GM19043 (cell line): ENCODE data around the gene TMEM37.

Experiments
- ATAC-seq: cut with Tn5 transposase; IDR thresholded peaks from one replicate; pipeline ENCODE4 v1.9.1; 2021; ENCODE audit warnings: low read depth; ENCODE audit not compliant: unreplicated experiment

TMEM37 gene

GRCh38 chr2:119449521-119449920 is 17.9 kb downstream of the TMEM37 start:
- ATAC-seq = no peak

GRCh38 chr2:119451336-119452050 is 19.8 kb downstream of the TMEM37 start:
- no peak for ATAC-seq

- ATAC-seq = no peak
Measured at GRCh38 chr2:119453972-119454593, 22.4 kb downstream of the TMEM37 start.

- ATAC-seq = peak; percentile 71
Measured at GRCh38 chr2:119455066-119455718, 23.5 kb downstream of the TMEM37 start.

GRCh38 chr2:119460076-119460475 is 28.4 kb downstream of the TMEM37 start:
- no peak for ATAC-seq

- ATAC-seq = no peak
Measured at GRCh38 chr2:119461811-119462210, 30.2 kb downstream of the TMEM37 start.

DNA sequence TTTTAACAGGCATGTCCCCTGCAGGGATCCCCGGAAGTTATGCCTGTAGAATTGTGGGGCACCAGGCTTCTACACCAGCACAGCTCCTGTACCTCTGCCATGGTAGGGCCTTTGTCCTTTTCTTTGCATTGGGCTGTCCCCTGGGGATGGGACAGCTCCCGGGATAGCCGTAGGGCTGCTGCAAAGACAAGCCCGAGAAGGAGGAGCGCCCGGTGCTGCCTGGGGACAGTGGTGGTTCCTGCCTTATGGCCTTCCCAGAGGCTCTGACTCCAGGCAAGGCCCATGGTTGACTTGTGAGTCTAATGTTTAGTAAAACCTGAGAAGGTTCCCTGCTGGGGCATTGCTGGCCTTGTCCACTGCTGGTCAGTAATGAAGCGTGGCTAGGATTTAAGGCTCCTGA is 30.9 kb downstream of the TMEM37 start:
- ATAC-seq = no peak

DNA sequence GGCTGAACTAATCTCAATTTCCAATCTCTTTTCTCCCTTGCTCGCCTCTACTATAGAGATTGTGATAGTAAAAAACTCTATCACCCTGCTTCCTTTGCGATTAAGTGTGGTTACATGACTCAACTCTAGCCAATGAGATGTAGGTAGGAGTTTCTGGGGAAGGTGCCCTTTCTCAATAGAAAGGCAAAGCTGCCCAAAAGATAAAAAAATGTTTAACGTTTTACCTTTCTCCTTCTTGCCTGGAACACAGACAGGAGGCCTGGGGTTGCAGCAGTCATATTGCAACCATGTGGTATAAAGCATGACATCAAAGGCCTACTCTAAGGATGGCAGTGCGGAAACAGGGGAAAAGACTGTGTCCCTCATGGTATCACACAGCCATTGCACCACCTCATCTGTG is 31.5 kb downstream of the TMEM37 start:
- ATAC-seq = no peak

DNA sequence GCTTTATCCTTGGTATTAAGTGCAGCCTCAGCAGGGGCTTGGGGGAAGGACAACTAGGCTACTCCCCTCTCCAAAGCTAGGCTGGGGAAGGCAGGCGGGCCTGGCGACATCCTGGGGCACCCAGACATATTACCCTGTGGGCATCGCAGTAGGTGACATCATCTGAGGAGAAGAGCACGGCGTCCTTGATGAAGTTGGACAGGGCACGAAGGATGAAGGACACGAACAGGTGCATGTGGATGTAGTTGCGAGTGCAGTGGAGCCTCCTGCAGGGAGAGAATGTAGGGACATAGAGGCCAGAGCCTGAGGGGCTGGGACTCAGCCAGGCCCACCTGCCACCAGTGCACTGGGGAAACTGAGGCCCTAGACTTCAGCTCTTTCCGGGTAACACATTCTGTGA is 32.3 kb downstream of the TMEM37 start:
- no peak for ATAC-seq

GRCh38 chr2:119464981-119465380 is 33.3 kb downstream of the TMEM37 start:
- no peak for ATAC-seq

DNA sequence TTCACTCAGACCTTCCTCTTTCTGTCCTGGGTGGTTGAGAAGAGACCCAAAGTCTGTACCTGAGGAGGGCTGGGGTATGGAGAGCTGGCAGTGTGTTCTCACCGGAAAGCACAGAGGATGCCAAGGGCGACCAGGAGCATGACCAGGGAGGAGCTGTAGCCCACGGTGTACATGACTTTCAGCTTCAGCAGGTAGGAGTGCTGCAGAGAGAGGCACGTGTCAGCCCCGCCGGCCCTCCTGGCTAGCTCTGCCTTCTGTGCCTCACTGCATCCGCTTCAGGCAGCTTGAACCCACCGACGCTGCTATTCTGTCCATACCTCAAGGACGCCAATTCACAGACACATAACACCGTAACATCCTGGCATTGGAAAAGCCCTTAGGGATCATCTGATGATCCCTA is 34.0 kb downstream of the TMEM37 start:
- ATAC-seq = no peak

DNA sequence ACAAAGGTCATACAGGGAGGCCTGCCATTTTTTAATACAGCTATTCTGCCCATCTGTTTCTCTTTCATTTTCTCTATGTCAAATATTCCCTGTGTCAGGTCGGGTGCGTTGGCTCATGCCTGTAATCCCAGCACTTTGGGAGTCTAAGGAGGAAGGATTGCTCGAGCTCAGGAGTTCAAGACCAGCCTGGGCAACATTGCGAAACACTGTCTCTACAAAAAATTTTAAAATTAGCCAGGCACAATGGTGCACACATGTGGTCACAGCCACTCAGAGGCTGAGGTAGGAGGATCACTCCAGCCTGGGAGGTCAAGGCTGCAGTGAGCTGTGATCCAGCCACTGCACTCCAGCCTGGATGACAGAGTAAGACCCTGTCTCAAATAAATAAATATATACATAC is 34.7 kb downstream of the TMEM37 start:
- no peak for ATAC-seq

- no peak for ATAC-seq
Measured at GRCh38 chr2:119468154-119468955, 36.7 kb downstream of the TMEM37 start.

GRCh38 chr2:119469131-119469530 is 37.5 kb downstream of the TMEM37 start:
- ATAC-seq = no peak

GRCh38 chr2:119469661-119470297 is 38.1 kb downstream of the TMEM37 start:
- ATAC-seq = no peak

DNA sequence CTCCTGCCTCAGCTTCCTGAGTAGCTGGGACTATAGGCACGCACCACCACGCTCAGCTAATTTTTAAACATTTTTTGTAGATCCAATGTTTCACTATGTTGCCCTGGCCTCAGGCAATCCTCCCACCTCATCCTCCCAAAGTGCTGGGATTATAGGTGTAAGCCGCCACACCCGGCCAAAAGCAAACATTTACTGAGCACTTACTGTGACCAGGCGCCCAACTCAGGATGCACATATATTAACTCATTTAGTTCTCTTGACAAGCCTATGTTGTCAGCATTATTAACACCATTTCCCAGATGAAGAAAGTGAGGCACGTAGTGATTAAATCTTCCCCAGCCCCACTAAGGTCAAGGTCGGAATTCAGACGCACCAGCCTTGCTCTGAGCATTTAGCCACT is 41.1 kb downstream of the TMEM37 start:
- no peak for ATAC-seq

DNA sequence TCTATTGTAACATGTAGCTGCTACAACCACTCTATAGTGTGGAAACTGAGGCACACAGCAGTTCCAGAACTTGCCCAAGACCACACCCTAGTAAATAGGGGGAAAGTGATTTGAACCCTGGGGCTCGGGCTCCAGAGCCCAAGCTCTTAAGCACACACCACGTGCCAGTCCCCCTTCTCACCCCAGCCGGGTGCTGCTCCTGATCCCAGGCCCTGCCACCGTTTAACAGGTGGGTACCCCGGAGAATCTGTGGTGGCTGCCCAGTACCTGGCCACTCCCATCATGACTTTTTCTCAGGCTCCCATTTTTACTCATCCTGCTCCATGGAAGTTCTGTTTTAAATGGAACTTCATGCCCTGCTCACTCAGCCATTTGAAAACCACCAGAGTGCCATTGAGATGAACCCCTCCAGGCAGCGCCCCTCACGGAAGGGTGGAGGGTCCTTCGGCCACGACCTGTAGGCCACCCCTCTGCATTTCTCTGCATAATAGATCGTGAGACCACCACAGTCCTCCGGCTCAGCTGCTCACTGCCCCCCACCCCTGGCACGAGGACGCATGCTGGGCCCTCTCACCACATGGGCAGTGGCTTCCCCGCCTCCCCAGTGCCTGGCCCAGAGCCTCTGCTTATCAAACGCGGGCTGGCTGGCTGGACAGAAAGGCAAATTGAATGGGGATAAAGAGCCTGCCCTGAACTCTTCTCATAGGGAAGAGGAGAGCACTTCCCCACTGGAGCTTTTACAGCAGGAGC is 42.1 kb downstream of the TMEM37 start:
- no peak for ATAC-seq

DNA sequence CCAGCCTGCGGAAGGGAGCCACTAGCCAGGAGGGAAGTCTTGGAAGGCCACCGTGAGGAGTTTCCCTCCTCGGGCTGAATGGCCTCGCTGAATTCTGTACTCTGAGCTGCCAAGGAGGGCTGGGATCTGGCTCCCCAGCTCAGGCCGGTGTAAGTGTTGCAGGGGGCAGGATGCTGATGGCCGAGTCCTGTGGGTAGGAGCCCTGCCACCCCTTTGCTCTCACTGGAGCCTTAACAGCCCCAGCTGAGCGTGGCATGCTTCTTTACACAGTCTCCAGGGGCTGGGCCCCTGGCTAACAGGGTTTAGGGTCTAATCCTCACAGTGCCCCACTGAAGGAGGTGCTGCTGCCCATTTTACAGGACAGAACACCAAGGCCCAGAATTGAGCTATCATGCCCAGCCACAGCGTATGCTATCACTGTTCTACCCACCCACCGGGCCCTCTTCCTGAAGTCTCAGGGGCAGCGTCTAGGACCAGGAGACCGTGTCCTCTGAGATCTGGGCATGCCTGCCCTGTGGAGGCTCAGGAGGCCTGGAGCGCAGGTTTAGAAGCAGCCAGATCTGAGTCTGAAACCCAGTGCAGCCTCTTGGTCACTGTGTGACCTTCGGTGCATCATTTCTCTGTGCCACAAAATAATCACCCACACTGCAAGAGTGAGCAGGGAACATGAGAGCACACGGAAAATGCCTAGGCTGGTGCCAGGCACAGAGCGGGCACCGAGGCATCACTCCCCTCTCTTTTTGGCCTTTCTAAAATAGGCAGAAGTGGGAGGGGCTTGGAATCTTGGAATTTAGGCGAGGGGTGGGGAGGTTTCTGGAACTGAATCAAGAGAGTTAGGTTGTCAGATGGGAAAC is 42.9 kb downstream of the TMEM37 start:
- ATAC-seq = no peak

- no peak for ATAC-seq
Measured at GRCh38 chr2:119475225-119475856, 43.7 kb downstream of the TMEM37 start.
